Heart right ventricle (tissue), 16 donors: ENCODE results near the gene DERL3. TPM values are rescaled to one million over a fixed set of nuclear protein-coding genes. Genes with fewer than 3 reads are reported as not detected.

Source experiments
- ATAC-seq, 8 donors: fragments of 200-7000 bp; cut with Tn5 transposase; one replicate each; pipeline ENCODE4 v1.9.1; 2020; ENCODE audit warnings: mild to moderate bottlenecking in 8 of 8, moderate library complexity in 8 of 8, moderate number of reproducible peaks in 1 of 8
- DNase-seq, 2 donors: peaks; one replicate each; pipeline ENCODE4 v3.0.0-alpha.2; 2020
- H3K27ac ChIP-seq, 10 donors: fragments of 200-600 bp; sonication (generic) in 2 of 10; one replicate each; pipeline versions ENCODE4 v1.5.0 to v1.8.0; 2020 to 2022; ENCODE audit warnings: mild to moderate bottlenecking in 3 of 10
- H3K27me3 ChIP-seq, 7 donors: fragments of 200-600 bp; one replicate each; pipeline ENCODE4 v1.8.0; 2021 to 2022; ENCODE audit warnings: mild to moderate bottlenecking in 2 of 7
- H3K36me3 ChIP-seq, 9 donors: fragments of 200-600 bp; sonication (generic) in 1 of 9; one replicate each; pipeline versions ENCODE4 v1.5.0 to v1.8.0; 2020 to 2022; ENCODE audit warnings: mild to moderate bottlenecking in 2 of 9
- H3K4me1 ChIP-seq, 9 donors: fragments of 200-600 bp; sonication (generic) in 1 of 9; one replicate each; pipeline versions ENCODE4 v1.5.0 to v1.8.0; 2020 to 2022; ENCODE audit warnings: mild to moderate bottlenecking in 4 of 9
- H3K4me3 ChIP-seq, 10 donors: fragments of 200-600 bp; sonication (generic) in 2 of 10; one replicate each; pipeline versions ENCODE4 v1.5.0 to v1.8.0; 2020 to 2022; ENCODE audit warnings: mild to moderate bottlenecking in 7 of 10, moderate library complexity in 2 of 10
- H3K9me3 ChIP-seq, 11 donors: fragments of 200-600 bp in 10 of 11; sonication (generic) in 2 of 11; one replicate each; pipeline versions ENCODE4 v1.5.0 to v1.8.0; 2013 to 2022; ENCODE audit warnings: mild to moderate bottlenecking in 2 of 11, control low read depth in 1 of 11, moderate library complexity in 1 of 11
- CTCF ChIP-seq, 9 donors: fragments of 200-600 bp; sonication (generic) in 2 of 9; IDR thresholded peaks; one replicate each; pipeline versions ENCODE4 v1.5.0 to v1.8.0; 2021 to 2022; ENCODE audit warnings: antibody characterized with exemption in 9 of 9, mild to moderate bottlenecking in 5 of 9, moderate library complexity in 1 of 9
- WGBS, 2 donors: extraction: QIAGEN DNeasy Blood & Tissue Kit; methylation state at CpG; one replicate each; pipeline ENCODE4 v1.1.7; 2013; ENCODE audit warnings: inconsistent platforms in 1 of 2; 5-methylcytosine and 5-hydroxymethylcytosine counted together
- intact Hi-C, 10 donors: fragments of 100-400 bp; cut with DNase I; formaldehyde crosslinking; loops; one replicate each; pipeline versions ENCODE4 v1.11.1 to v1.14.2; 2022
- polyA plus RNA-seq, 2 donors: library from polyadenylated mRNA; stranded (reverse); fragments of 200-250 nt; gene quantifications; one replicate each; pipeline ENCODE4 v1.2.3, GENCODE V29; 2013
- total RNA-seq, 10 donors: library from RNA; stranded (reverse); fragmentation: NEBNext Ultra II Directional in 3 of 10; extraction: Animal tissue kit (Norgen Biotek cat#: 25700) in 3 of 10; gene quantifications; one replicate each; pipeline versions ENCODE4 v1.2.1 to v1.2.4, GENCODE V29; 2021 to 2023
- donor health status: Arrhythmogenic right ventricular cardiomyopathy.
- donor health status: ischemic (EF 13 %, LVEDD 7.1; RV severe dilation, severe dysfunction).
- donor health status: healthy with polysubstance abuse.
- donor health status: DM: no; HTN: yes; CAD: no.
- donor health status: DM: no; HTN: no; CAD: no.
- donor health status: ischemic (EF 25% LVEDD 6.9; RV normal size, moderate dysfunction).
- donor health status: ischemic (EF 25% LVEDD 5.7; RV mildly dilated, moderate dysfunction).
- donor health status: healthy.
- donor health status: DM: yes; HTN: yes; CAD: no.
- donor health status: Ischemic cardiomyopathy.
- donor health status: ischemic (EF 35%, LVEDD 5.7; RV mildly dilated, moderate dysfunction).
- donor health status: nonischemic (EF 11% LVEDD 7.7; RV severe dilation, severe dysfunction).
- donor health status: DM: yes; HTN: yes; CAD: no.
- donor health status: PGD.
- donor health status: ischemic (EF 29% LVEDD 5.4; RV normal size, mild dysfunction).
- donor health status: nonischemic (EF 23%, LVEDD 6.1; RV moderate dilation, normal function).

Gene DERL3
- total and polyA plus RNA-seq, 12 donors: 0.91 to 14.1 (median 2.0) TPM

GRCh38 chr22:23806837-23807236 lies 32.0 kb downstream of the DERL3 start:
- DNase-seq: no peak
- ATAC-seq: no peak
- no peaks in the 10 kb centered on the region for H3K9me3 ChIP-seq
- no peaks in the 10 kb centered on the region for H3K27me3 ChIP-seq
- no peak overlapping the region for H3K27ac ChIP-seq
- intact Hi-C loops: no loop called here
- TF ChIP-seq CTCF (IDR thresholded peaks at IDR 0.05): no peak
- H3K36me3 ChIP-seq: peaks cover 0 to 100% (median 48%) of the 10 kb centered on the region in 9 donors
- H3K4me1 ChIP-seq: no peaks in the 10 kb centered on the region
- H3K4me3 ChIP-seq: no peak overlapping the region
- 94 to 100% methylated on average over 1 of the region's 1 CpG for WGBS, 2 donors

- no peak for DNase-seq
- H3K27ac ChIP-seq: no peak overlapping the region
- no peak for TF ChIP-seq CTCF (IDR thresholded peaks at IDR 0.05)
- no peaks in the 10 kb centered on the region for H3K4me1 ChIP-seq
- no peaks in the 10 kb centered on the region for H3K9me3 ChIP-seq
- no peaks in the 10 kb centered on the region for H3K27me3 ChIP-seq
- no peak overlapping the region for H3K4me3 ChIP-seq
- peak in 3 of 8 donors; percentile 8 to 24 (median 18) for ATAC-seq
- intact Hi-C loops: no loop called here
- WGBS, 2 donors: 67 to 74% methylated on average over 12 of the region's 12 CpGs
- H3K36me3 ChIP-seq: peaks cover 0 to 100% (median 56%) of the 10 kb centered on the region in 9 donors
Observed at GRCh38 chr22:23804781-23805291, 34.0 kb downstream of the DERL3 start.

GRCh38 chr22:23803001-23803819 lies 35.6 kb downstream of the DERL3 start:
- ATAC-seq (peak in 1 of 8 donors; percentile 23), DNase-seq (no peak)
- H3K4me1 ChIP-seq: no peaks in the 10 kb centered on the region
- H3K27me3 ChIP-seq: no peaks in the 10 kb centered on the region
- H3K4me3 ChIP-seq: no peak overlapping the region
- WGBS, 2 donors: 82% methylated on average over 21 of the region's 21 CpGs
- no peak overlapping the region for H3K27ac ChIP-seq
- no peak for TF ChIP-seq CTCF (IDR thresholded peaks at IDR 0.05)
- H3K36me3 ChIP-seq: peaks cover 0 to 100% (median 63%) of the 10 kb centered on the region in 9 donors
- intact Hi-C loops: no loop called here
- H3K9me3 ChIP-seq: no peaks in the 10 kb centered on the region

- Histone ChIP-seq H3K4me3 (no peak overlapping the region), H3K27ac (no peak overlapping the region), H3K27me3 (no peaks in the 10 kb centered on the region), H3K4me1 (no peaks in the 10 kb centered on the region), H3K9me3 (no peaks in the 10 kb centered on the region), H3K36me3 (peaks cover 0 to 98% (median 65%) of the 10 kb centered on the region in 9 donors)
- TF ChIP-seq CTCF (IDR thresholded peaks at IDR 0.05): no peak
- intact Hi-C loops: no loop called here
- WGBS, 2 donors: 91 to 93% methylated on average over 8 of the region's 8 CpGs
- ATAC-seq: no peak
- DNase-seq: no peak
Observed at GRCh38 chr22:23801886-23802377, 36.9 kb downstream of the DERL3 start.
